ENCODE results near the gene NLRC5. TPM values are rescaled to one million over a fixed set of nuclear protein-coding genes. Genes with fewer than 3 reads are reported as not detected.

NLRC5 gene
- total RNA-seq, 2 donors from 2014 or later, result 239 to 256 TPM

DNA sequence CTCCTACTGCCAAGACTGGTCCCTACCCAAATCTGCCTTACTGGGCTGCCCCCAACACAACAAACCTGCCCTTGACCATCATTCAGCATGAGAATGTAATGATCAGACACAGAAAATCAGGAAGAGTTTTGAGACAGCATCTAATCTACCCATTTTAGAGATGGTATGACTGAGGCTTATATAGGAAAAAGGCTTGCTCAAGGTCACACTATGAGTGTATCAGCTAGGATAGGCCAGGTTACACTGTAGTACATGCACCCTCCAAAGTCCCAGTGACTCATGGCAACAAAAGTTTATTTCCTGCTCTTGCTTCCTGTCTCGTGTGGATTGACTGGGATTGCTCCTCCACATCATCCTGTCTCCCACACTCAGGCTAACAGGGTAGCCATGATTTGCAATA, 27.9 kb downstream of the NLRC5 start:
- DNase-seq, result no peak
- Mint-ChIP-seq H3K36me3 (ENCODE audit: insufficient read depth in 2 of 2) (peaks cover 21 to 50% of the 10 kb centered on the region in 2 donors), H3K9me3 (no peaks in the 10 kb centered on the region), H3K4me1 (ENCODE audit: low read depth) (peaks cover 85% of the 10 kb centered on the region), H3K27me3 (ENCODE audit: low read depth) (no peaks in the 10 kb centered on the region), H3K27ac (peak overlapping the region; percentile 47), H3K4me3 (peak overlapping the region in 1 of 2 donors; percentile 31)
- no peak for ATAC-seq (replicated peaks in 1 of 2)

- no peaks in the 10 kb centered on the region for H3K27me3 Mint-ChIP-seq (ENCODE audit: low read depth)
- no peak overlapping the region for H3K4me3 Mint-ChIP-seq
- peaks cover 24 to 65% of the 10 kb centered on the region in 2 donors for H3K36me3 Mint-ChIP-seq (ENCODE audit: insufficient read depth in 2 of 2)
- H3K27ac Mint-ChIP-seq, result peak overlapping the region; percentile 15
- no peak for DNase-seq
- H3K9me3 Mint-ChIP-seq, result no peaks in the 10 kb centered on the region
- ATAC-seq (replicated peaks in 1 of 2), result no peak
- peaks cover 85% of the 10 kb centered on the region for H3K4me1 Mint-ChIP-seq (ENCODE audit: low read depth)
These were observed 30.4 kb downstream of the NLRC5 start for GRCh38 chr16:57019746-57020145.

- H3K27ac Mint-ChIP-seq, result no peak overlapping the region
- peaks cover 24 to 66% of the 10 kb centered on the region in 2 donors for H3K36me3 Mint-ChIP-seq (ENCODE audit: insufficient read depth in 2 of 2)
- no peaks in the 10 kb centered on the region for H3K27me3 Mint-ChIP-seq (ENCODE audit: low read depth)
- DNase-seq (no peak), ATAC-seq (replicated peaks in 1 of 2) (no peak)
- peaks cover 85% of the 10 kb centered on the region for H3K4me1 Mint-ChIP-seq (ENCODE audit: low read depth)
- no peaks in the 10 kb centered on the region for H3K9me3 Mint-ChIP-seq
- no peak overlapping the region for H3K4me3 Mint-ChIP-seq
These were observed 31.3 kb downstream of the NLRC5 start for GRCh38 chr16:57020651-57021050.

GRCh38 chr16:57021757-57022156, 32.4 kb downstream of the NLRC5 start:
- peaks cover 21 to 63% of the 10 kb centered on the region in 2 donors for H3K36me3 Mint-ChIP-seq (ENCODE audit: insufficient read depth in 2 of 2)
- no peak overlapping the region for H3K4me3 Mint-ChIP-seq
- DNase-seq (no peak), ATAC-seq (replicated peaks in 1 of 2) (no peak)
- no peak overlapping the region for H3K27ac Mint-ChIP-seq
- H3K27me3 Mint-ChIP-seq (ENCODE audit: low read depth), result no peaks in the 10 kb centered on the region
- peaks cover 85% of the 10 kb centered on the region for H3K4me1 Mint-ChIP-seq (ENCODE audit: low read depth)
- no peaks in the 10 kb centered on the region for H3K9me3 Mint-ChIP-seq

DNA sequence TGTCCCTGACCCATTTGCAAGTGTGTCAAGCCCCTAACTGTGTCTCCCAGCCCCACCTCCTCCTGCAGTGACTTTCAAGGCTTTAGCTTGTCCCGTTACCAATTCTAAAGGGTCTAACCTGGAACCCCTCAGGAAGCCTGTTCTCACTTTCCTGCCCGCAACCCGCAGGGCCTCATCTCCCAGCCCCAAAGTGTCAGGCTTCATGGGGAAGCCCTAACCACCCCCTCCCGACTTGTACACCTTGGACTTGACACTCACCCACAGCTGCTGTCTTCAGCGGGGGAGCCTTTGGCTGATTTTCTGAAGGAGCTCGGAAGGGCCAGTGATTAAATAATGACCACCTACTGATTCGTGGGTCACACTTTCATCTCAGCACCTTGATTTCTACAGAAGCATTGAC, 33.1 kb downstream of the NLRC5 start:
- peaks cover 85% of the 10 kb centered on the region for H3K4me1 Mint-ChIP-seq (ENCODE audit: low read depth)
- no peak for DNase-seq
- no peaks in the 10 kb centered on the region for H3K27me3 Mint-ChIP-seq (ENCODE audit: low read depth)
- H3K4me3 Mint-ChIP-seq, result peak overlapping the region; percentile 79 to 80
- H3K27ac Mint-ChIP-seq, result peak overlapping the region; percentile 66
- no peaks in the 10 kb centered on the region for H3K9me3 Mint-ChIP-seq
- ATAC-seq (replicated peaks in 1 of 2), result peak; percentile 11 to 14
- H3K36me3 Mint-ChIP-seq (ENCODE audit: insufficient read depth in 2 of 2), result peaks cover 20 to 62% of the 10 kb centered on the region in 2 donors

- H3K27me3 Mint-ChIP-seq (ENCODE audit: low read depth), result no peaks in the 10 kb centered on the region
- ATAC-seq (replicated peaks in 1 of 2) (peak; percentile 89 to 95), DNase-seq (peak; percentile 86 to 91)
- H3K9me3 Mint-ChIP-seq, result no peaks in the 10 kb centered on the region
- H3K36me3 Mint-ChIP-seq (ENCODE audit: insufficient read depth in 2 of 2), result peaks cover 17 to 55% of the 10 kb centered on the region in 2 donors
- peak overlapping the region; percentile 66 for H3K27ac Mint-ChIP-seq
- peaks cover 86% of the 10 kb centered on the region for H3K4me1 Mint-ChIP-seq (ENCODE audit: low read depth)
- peak overlapping the region; percentile 79 to 80 for H3K4me3 Mint-ChIP-seq
These were observed 34.3 kb downstream of the NLRC5 start for GRCh38 chr16:57023541-57024249.

- no peak for ATAC-seq (replicated peaks in 1 of 2)
- Mint-ChIP-seq H3K9me3 (peaks cover under 1 to 1% of the 10 kb centered on the region in 2 donors), H3K4me3 (peak overlapping the region in 1 of 2 donors; percentile 12), H3K4me1 (ENCODE audit: low read depth) (peaks cover 92% of the 10 kb centered on the region), H3K27me3 (ENCODE audit: low read depth) (no peaks in the 10 kb centered on the region), H3K36me3 (ENCODE audit: insufficient read depth in 2 of 2) (peaks cover 22 to 47% of the 10 kb centered on the region in 2 donors), H3K27ac (no peak overlapping the region)
- DNase-seq, result no peak
These were observed 35.7 kb downstream of the NLRC5 start for GRCh38 chr16:57024894-57025680.

- H3K4me3 Mint-ChIP-seq, result no peak overlapping the region
These were observed 36.8 kb downstream of the NLRC5 start for GRCh38 chr16:57025941-57026777.

GRCh38 chr16:57026778-57027062, 37.4 kb downstream of the NLRC5 start:
- Mint-ChIP-seq H3K27ac (peak overlapping the region; percentile 80), H3K9me3 (peaks cover 2% of the 10 kb centered on the region in 2 donors), H3K4me3 (no peak overlapping the region), H3K36me3 (ENCODE audit: insufficient read depth in 2 of 2) (peaks cover 18 to 50% of the 10 kb centered on the region in 2 donors), H3K4me1 (ENCODE audit: low read depth) (peaks cover 92% of the 10 kb centered on the region), H3K27me3 (ENCODE audit: low read depth) (no peaks in the 10 kb centered on the region)
- DNase-seq (no peak), ATAC-seq (replicated peaks in 1 of 2) (no peak)

More at GRCh38 chr16:57025941-57026777, 36.8 kb downstream of the NLRC5 start:
- Mint-ChIP-seq H3K9me3 (peaks cover 2% of the 10 kb centered on the region in 2 donors), H3K4me1 (ENCODE audit: low read depth) (peaks cover 93% of the 10 kb centered on the region), H3K36me3 (ENCODE audit: insufficient read depth in 2 of 2) (peaks cover 22 to 50% of the 10 kb centered on the region in 2 donors), H3K27ac (no peak overlapping the region), H3K27me3 (ENCODE audit: low read depth) (no peaks in the 10 kb centered on the region)
- no peak for ATAC-seq (replicated peaks in 1 of 2)
- no peak for DNase-seq

GRCh38 chr16:57027067-57027466, 37.7 kb downstream of the NLRC5 start:
- peaks cover 20 to 50% of the 10 kb centered on the region in 2 donors for H3K36me3 Mint-ChIP-seq (ENCODE audit: insufficient read depth in 2 of 2)

GRCh38 chr16:57028086-57028485, 38.7 kb downstream of the NLRC5 start:
- peaks cover 82% of the 10 kb centered on the region for H3K4me1 Mint-ChIP-seq (ENCODE audit: low read depth)
- no peak overlapping the region for H3K27ac Mint-ChIP-seq

More at GRCh38 chr16:57027067-57027466, 37.7 kb downstream of the NLRC5 start:
- peaks cover 2% of the 10 kb centered on the region in 2 donors for H3K9me3 Mint-ChIP-seq
- no peak for DNase-seq
- H3K27ac Mint-ChIP-seq, result peak overlapping the region; percentile 80
- peaks cover 89% of the 10 kb centered on the region for H3K4me1 Mint-ChIP-seq (ENCODE audit: low read depth)
- no peaks in the 10 kb centered on the region for H3K27me3 Mint-ChIP-seq (ENCODE audit: low read depth)
- ATAC-seq (replicated peaks in 1 of 2), result no peak
- H3K4me3 Mint-ChIP-seq, result no peak overlapping the region

GRCh38 chr16:57029161-57030160, 40.1 kb downstream of the NLRC5 start:
- Mint-ChIP-seq H3K27me3 (ENCODE audit: low read depth) (no peaks in the 10 kb centered on the region), H3K4me3 (no peak overlapping the region), H3K36me3 (ENCODE audit: insufficient read depth in 2 of 2) (peaks cover 21 to 44% of the 10 kb centered on the region in 2 donors), H3K27ac (peak overlapping the region; percentile 29), H3K4me1 (ENCODE audit: low read depth) (peaks cover 81% of the 10 kb centered on the region), H3K9me3 (peaks cover 2% of the 10 kb centered on the region in 2 donors)
- no peak for DNase-seq
- ATAC-seq (replicated peaks in 1 of 2), result peak; percentile 46 to 56

More at GRCh38 chr16:57028086-57028485, 38.7 kb downstream of the NLRC5 start:
- Mint-ChIP-seq H3K4me3 (no peak overlapping the region), H3K9me3 (peaks cover 2% of the 10 kb centered on the region in 2 donors), H3K36me3 (ENCODE audit: insufficient read depth in 2 of 2) (peaks cover 18 to 45% of the 10 kb centered on the region in 2 donors), H3K27me3 (ENCODE audit: low read depth) (no peaks in the 10 kb centered on the region)
- DNase-seq, result no peak
- ATAC-seq (replicated peaks in 1 of 2), result no peak
